CD4-positive, alpha-beta T cell treated with Interleukin-15 for 1 hour (primary cell): ENCODE measurements around the gene PPM1E.
A peak's percentile ranks its signal among the peaks of the same experiment; 100 is the strongest.
"Not testable (repeated sequence)": the region's sequence is repeated elsewhere in the genome, so short reads cannot be mapped to it uniquely, and the experiment has no call there.

ENCODE experiments used
- DNase-seq: peaks from one replicate; pipeline ENCODE4 v3.0.0-alpha.2; 2020

PPM1E gene

GRCh38 chr17:58755577-58756245 lies at the start of gene PPM1E:
TSS of gene PPM1E (plus strand) at chr17:58755854.
- peak; percentile 24 for DNase-seq

GRCh38 chr17:58706351-58707140 lies 49.1 kb upstream of the PPM1E start:
- no peak for DNase-seq

- DNase-seq, result no peak
Observed at GRCh38 chr17:58710948-58711552, 44.6 kb upstream of the PPM1E start.

DNA sequence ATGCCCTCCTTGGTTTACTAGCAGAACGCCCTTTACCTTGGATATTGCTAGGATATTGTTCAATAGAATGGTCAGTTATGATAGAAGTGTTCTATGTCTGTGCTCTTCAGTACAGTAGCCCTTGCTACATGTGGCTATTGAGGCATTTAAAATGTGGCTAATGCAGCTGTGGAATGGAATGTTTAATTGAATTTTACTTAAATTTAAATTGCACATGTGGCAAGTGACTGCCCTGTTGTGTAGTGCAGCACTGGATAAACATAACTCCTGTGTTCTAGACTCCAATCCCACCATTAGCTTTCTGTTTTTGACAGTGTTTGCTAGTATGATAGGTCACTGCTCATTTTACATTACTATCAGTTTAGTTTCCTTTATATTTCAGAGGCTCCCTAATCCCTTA lies 33.4 kb upstream of the PPM1E start:
- DNase-seq, result no peak

DNA sequence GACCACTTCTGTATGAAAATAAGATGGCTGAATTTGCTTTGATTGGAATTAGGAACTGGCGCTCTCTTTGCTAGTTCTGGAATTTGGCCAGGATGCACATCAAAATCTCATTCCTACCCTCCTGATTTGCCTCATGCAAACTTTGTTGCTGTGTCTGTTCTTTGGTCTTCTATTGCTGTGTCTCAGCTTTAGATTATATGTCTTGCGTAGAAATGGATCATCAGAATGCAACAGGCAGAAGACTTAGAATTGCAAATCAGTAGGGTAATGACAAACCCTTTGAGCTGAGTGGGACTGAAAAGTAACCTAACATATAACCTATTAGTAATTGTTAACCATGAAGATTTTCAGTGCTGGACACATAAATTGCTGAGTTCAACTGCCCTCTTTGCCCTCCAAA lies 33.0 kb upstream of the PPM1E start:
- no peak for DNase-seq

GRCh38 chr17:58728798-58729197 lies 26.9 kb upstream of the PPM1E start:
- DNase-seq, result no peak

- no peak for DNase-seq
Observed at GRCh38 chr17:58730937-58731336, 24.7 kb upstream of the PPM1E start.

GRCh38 chr17:58734040-58734439 lies 21.6 kb upstream of the PPM1E start:
- DNase-seq, result no peak

GRCh38 chr17:58734811-58735210 lies 20.8 kb upstream of the PPM1E start:
- DNase-seq, result no peak

GRCh38 chr17:58741121-58741625 lies 14.5 kb upstream of the PPM1E start:
- DNase-seq, result no peak

DNA sequence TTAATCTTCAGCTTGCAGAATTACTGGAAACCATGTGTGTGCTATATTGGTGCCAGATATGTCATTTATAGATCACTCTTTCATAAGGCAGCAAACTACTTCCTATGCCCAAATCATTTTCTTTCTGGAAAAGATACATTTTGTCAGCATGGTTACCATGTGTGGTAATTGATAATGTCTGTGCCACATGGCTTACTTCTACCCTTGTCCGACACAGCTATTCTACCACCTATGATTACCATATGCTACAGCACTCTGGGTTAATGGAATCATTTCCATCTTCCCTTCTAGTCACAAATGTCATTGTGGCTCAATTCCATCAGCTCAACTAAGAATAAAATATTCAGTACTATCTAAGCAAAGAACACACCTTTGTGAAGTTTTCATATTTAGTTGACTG lies 8.0 kb upstream of the PPM1E start:
- DNase-seq, result no peak

GRCh38 chr17:58749627-58750026 lies 6.0 kb upstream of the PPM1E start:
- DNase-seq, result not testable (repeated sequence)

DNA sequence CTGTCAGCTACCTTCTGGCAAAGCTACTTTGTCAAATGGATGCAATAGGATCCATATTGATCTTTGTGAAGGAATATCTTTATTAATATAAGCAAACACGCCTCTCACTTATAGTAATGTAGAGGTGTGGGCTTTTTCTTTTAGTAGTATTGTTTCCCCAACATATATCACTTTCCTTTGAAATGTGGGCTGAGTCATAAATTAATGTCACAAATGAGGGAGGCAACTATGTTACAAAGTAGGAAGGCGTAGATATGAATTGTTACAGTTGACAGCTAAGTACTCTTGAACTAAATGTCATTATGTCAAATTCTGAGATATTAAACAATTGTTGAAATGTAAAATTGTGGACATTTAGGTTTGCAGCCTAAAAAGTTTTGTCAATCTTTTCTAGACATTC lies 2.6 kb upstream of the PPM1E start:
- no peak for DNase-seq

- no peak for DNase-seq
Observed at GRCh38 chr17:58755269-58755576, 431 bp upstream of the PPM1E start.

DNA sequence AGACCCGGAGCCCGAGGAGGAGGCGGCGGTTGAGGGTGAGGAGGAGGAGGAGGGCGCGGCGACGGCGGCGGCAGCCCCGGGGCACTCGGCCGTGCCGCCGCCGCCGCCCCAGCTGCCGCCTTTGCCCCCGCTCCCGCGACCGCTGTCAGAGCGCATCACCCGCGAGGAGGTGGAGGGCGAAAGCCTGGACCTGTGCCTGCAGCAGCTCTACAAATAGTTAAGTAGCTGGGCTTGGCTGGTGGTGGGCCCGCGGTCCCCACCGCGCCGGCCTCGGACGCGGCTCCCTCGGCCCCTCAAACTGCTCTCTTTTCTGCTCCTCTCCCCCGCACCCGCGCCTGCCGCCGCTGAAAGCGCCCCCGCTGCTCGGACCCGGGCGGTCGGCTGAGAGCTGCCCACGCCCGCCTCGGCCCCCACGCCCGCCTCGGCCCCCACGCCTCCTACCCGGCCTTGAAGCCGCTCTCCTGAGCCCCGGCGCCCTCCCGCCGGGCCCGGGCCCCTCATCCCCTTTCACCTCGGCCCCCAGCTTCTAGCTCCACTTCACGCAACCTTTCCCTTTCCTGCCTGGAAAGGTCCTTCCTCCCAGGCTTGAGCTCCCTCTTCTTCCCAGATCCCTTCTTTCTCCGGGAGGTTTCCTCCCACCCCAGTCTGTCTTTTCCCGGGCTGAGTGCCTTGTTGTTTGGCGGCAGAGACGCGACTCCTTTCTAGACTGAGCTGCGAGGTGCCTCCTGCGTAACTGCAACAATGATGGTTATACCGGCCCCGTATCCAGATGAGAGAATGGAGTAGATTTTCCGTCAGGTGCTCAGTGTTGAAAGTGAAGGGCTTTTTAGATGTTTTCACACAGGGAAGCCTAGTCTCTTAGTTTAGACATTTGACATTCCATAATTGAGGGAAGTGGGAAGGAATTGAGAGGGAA lies 850 bp downstream of the PPM1E start:
- no peak for DNase-seq

- DNase-seq, result no peak
Observed at GRCh38 chr17:58757162-58757613, 1.5 kb downstream of the PPM1E start.

DNA sequence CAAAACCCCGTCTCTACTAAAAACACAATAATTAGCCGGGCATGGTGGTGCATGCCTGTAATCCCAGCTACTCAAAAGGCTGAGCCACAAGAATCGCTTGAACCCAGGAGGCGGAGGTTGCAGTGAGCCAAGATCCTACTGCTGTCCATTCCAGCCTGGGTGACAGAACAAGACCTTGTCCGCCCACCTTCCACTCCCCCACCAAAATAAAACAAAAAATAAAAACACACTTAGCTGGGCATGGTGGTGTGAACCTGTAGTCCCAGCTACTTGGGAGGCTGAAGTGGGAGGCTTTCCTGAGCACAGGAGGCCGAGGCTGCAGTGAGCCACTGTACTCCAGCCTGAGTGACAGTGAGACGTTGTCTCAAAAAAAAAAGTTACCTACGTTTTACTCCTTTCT lies 3.2 kb downstream of the PPM1E start:
- DNase-seq, result no peak

GRCh38 chr17:58759522-58759921 lies 3.9 kb downstream of the PPM1E start:
- no peak for DNase-seq

DNA sequence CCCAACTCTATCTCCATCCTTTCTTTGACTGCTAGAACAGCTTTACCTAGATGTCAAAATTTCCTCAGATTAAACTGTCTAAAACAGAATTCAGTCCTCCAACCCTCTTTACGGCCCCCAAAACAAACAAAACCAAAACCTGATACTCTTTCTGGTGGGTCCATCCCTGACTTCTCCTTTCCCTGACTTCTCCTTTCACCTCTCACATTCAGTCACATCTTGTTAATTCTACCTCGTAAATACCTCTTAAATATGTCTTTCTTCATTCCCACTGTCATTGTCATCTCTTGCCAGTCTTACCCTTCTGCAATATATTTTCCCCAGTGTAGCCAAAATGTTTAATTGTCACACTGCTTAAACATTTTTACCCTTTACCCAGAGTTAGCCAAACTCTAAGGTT lies 4.6 kb downstream of the PPM1E start:
- DNase-seq, result no peak

GRCh38 chr17:58763263-58763662 lies 7.6 kb downstream of the PPM1E start:
- no peak for DNase-seq

DNA sequence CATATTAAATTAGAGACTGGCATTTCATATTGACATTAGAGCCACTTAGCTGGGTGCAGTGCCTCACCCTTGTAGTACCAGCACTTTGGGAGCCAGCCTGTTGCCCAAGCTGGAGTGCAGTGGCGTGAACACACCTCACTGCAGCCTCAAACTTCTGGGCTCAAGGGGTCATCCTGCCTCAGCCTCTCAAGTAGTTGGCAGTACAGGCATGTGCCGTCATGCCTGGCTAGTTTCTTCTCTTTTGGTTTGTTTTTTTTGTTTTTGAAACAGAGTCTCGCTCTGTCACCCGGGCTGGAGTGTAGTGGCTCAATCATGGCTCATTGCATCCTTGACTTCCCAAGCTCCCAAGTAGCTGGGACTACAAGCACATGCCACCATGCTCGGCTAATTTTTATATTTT lies 8.7 kb downstream of the PPM1E start:
- DNase-seq, result no peak

- not testable (repeated sequence) for DNase-seq
Observed at GRCh38 chr17:58778482-58778881, 22.8 kb downstream of the PPM1E start.

DNA sequence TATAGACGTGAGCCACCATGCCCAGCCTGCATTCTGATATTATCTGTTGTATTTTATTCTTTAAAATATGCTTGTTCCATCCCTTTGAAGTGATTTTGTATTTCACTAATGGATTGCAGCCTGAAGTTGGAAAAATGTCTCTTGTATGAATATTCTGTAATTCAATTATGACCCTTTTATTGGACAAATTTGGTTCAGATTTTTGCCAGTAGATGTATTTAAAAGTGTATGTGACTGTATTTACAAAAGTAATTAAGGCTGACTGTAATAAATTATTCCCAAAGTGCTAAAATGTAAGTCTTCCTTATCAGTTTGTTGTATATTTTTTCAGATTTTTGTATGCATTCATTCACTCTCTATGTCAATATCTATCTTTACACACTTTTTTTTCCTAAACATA lies 23.8 kb downstream of the PPM1E start:
- no peak for DNase-seq
